ENCODE measurements around the gene MECP2.
"Not testable (repeated sequence)": the region's sequence is repeated elsewhere in the genome, so short reads cannot be mapped to it uniquely, and the experiment has no call there.

The MECP2 gene

DNA sequence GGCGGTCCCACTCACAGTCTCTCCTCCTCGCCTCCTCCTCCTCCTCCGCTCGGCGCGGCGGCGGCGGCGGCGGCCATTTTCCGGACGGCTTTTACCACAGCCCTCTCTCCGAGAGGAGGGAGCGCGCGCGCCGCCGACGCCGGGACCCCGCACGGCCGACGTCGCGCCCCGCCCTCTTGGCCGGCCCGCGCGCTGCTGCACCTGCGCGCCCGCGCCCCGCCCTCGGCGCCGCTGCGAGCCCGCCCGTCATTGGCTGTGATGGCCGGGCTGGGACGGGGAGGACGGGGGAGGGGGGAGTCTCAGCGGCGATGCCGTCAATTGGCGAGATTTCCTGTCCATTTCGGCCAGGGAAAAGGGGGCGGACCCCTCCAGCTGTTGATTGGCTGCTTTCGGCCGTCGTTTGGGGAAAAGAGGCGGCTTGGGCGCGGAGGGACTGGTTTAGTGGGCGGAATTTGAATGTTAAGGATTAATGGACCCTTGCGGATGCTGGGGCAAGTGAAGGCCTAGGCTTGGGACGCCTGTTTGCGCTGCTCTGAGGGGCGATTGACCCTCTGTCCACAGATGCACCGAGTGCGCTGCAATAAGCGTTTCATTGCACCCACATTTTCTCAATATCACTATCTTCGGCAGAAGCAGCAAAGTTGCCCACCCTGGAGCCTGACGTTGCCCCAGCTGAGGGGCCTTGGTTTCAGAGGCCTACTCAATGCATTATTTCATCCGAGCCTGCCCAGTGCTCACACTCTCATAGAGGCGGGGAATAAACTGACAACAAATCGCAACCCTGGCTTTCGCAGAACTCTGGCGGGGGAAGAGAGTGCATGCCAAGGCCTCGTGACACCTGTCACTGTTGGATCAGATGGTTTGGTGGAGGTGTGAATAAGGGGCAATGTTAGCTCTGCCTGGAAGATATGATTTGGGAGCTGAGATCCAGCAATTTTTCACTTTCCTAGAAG is at the start of gene MECP2:
TSS of gene MECP2 (minus strand) at position 129 of the 953 bp plus-strand sequence.
- peak; percentile 85 for DNase-seq (ENCODE audit: insufficient read length, low spot score)
- FAIRE-seq, result peak; percentile 84
- TF ChIP-seq POLR2A (IDR thresholded peaks at IDR 0.05; ENCODE audit: low read depth, low read length), result 0 out of 2 replicates have a peak, but pooled peaks have one; percentile 35

DNA sequence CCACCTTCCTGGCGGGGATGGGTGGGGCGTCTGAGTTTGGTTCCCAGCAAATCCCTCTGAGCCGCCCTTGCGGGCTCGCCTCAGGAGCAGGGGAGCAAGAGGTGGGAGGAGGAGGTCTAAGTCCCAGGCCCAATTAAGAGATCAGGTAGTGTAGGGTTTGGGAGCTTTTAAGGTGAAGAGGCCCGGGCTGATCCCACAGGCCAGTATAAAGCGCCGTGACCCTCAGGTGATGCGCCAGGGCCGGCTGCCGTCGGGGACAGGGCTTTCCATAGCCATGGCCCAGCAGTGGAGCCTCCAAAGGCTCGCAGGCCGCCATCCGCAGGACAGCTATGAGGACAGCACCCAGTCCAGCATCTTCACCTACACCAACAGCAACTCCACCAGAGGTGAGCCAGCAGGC is 46.5 kb upstream of the MECP2 start, which contains the start of gene OPN1LW:
TSS of gene OPN1LW (plus strand) at position 234 of the 400 bp plus-strand sequence. CDS start at position 275, 41 bp downstream.
- not testable (repeated sequence) for FAIRE-seq; DNase-seq (ENCODE audit: insufficient read length, low spot score)

GRCh38 chrX:154142950-154143745 is 45.6 kb upstream of the MECP2 start:
- TF ChIP-seq POLR2A (IDR thresholded peaks at IDR 0.05; ENCODE audit: low read depth, low read length), result no peak
- no peak for FAIRE-seq

DNA sequence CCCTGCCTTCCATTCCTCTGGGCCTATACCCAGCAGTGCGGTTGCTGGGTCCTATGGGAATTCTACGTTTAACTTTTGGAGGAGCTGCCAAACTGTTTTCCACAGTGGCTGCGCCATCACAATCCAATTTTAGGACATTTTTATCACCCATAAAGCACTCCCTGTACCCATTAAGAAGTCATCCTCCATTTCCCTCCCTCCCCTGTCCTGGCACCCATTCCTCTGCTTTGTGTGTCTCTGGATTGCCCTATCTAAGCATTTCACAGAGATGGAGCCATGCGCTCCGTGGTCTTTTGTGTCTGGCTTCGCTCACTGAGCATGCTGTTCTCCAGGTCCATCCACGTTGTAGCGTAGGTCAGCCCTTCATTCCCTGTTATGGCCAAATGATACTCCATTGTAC is 44.9 kb upstream of the MECP2 start:
- no peak for TF ChIP-seq POLR2A (IDR thresholded peaks at IDR 0.05; ENCODE audit: low read depth, low read length)
- FAIRE-seq (no peak), DNase-seq (ENCODE audit: insufficient read length, low spot score) (no peak)

More at GRCh38 chrX:154142950-154143745, 45.6 kb upstream of the MECP2 start:
- DNase-seq (ENCODE audit: insufficient read length, low spot score), result no peak

GRCh38 chrX:154140742-154141141 is 43.2 kb upstream of the MECP2 start:
- FAIRE-seq, result no peak
- no peak for TF ChIP-seq POLR2A (IDR thresholded peaks at IDR 0.05; ENCODE audit: low read depth, low read length)
- no peak for DNase-seq (ENCODE audit: insufficient read length, low spot score)

- TF ChIP-seq POLR2A (IDR thresholded peaks at IDR 0.05; ENCODE audit: low read depth, low read length), result no peak
- no peak for DNase-seq (ENCODE audit: insufficient read length, low spot score)
- FAIRE-seq, result no peak
Measured at GRCh38 chrX:154140206-154140605, 42.7 kb upstream of the MECP2 start.

GRCh38 chrX:154138857-154139256 is 41.3 kb upstream of the MECP2 start:
- FAIRE-seq (no peak), DNase-seq (ENCODE audit: insufficient read length, low spot score) (no peak)
- no peak for TF ChIP-seq POLR2A (IDR thresholded peaks at IDR 0.05; ENCODE audit: low read depth, low read length)

DNA sequence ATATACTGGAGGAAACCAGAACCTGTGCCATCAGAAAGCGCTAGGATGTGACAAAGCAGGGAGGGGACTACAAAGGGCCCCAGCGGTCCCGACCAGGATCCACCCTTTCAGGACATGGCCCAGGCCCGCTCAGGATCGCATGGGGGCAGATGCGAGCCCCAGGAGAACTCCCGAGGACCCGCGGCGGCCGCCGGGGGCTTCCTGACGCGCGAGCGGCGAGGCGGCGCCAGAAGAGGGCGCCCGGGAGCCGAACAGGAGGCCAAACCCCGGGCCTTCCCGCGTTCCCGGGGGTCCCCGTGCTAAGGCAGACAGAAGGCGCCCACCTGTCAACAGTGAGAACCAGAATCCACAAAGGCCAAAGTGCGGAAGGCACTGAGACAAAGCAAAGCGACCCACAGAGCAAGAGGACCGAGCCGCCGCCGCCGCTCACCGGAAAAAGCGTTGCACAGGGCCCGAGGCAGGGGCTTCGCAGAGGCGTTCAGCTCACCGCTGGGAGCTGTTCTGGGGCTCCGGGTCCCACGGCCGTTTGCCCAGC is 39.2 kb upstream of the MECP2 start:
- TF ChIP-seq POLR2A (IDR thresholded peaks at IDR 0.05; ENCODE audit: low read depth, low read length), result no peak
- peak; percentile 74 for DNase-seq (ENCODE audit: insufficient read length, low spot score)

DNA sequence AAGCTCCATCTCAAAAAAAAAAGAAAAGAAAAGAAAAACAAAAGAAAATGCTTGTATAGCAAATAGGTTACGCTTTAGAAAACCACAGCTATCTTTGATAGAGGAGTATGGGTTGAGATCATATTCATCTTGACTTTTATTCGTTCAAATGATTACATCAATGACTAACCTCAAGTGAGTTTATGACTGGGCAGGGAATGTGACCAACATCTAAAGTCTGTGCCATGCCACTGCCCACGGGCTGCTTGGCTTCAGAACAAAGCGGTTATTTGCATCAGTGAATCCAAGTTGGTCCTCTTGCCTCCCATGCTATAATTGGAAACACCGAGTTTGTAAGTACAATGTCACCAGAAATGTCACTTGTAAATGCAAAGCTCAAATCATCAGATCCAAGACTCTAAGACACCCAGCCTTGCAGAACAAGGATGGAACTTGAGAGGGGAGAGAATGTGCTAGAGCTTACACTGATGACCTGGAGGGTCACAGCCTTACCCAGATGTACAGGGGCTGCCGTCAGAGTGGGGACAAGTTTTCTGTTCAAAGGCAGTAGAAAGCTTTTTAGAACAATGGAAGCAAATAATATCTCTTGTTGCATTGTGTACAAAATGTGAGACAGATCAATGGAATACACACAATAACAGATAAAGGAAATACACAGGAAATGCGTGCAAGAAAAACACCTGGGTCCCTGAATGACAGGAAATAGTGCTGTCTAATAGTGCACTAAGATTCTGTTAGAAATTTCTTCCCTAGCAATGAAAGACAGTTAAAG is 38.1 kb upstream of the MECP2 start:
- FAIRE-seq (no peak), DNase-seq (ENCODE audit: insufficient read length, low spot score) (no peak)
- TF ChIP-seq POLR2A (IDR thresholded peaks at IDR 0.05; ENCODE audit: low read depth, low read length), result no peak

More for the DNA sequence above, 39.2 kb upstream of the MECP2 start:
- FAIRE-seq, result no peak

DNA sequence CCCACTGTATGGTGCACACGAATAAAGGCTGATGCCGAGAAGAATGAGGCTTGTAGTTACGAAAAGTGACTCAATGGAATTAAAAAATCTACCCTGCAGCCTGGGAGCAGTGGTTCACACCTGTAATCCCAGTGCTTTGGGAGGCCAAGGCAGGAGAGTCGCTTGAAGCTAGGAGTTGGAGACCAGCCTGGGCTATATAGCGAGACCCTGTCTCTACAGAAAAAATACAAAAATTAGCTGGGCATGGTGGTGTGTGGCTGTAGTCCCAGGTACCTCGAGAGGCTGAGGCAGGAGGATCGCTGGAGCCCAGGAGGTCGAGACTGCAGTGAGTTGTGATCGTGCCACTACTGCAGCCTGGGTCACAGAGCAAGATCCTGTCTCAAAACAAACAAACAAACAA is 34.8 kb upstream of the MECP2 start:
- TF ChIP-seq POLR2A (IDR thresholded peaks at IDR 0.05; ENCODE audit: low read depth, low read length), result no peak
- FAIRE-seq, result no peak
- no peak for DNase-seq (ENCODE audit: insufficient read length, low spot score)

- no peak for TF ChIP-seq POLR2A (IDR thresholded peaks at IDR 0.05; ENCODE audit: low read depth, low read length)
- FAIRE-seq, result no peak
- no peak for DNase-seq (ENCODE audit: insufficient read length, low spot score)
Measured at GRCh38 chrX:154131955-154132354, 34.4 kb upstream of the MECP2 start.

DNA sequence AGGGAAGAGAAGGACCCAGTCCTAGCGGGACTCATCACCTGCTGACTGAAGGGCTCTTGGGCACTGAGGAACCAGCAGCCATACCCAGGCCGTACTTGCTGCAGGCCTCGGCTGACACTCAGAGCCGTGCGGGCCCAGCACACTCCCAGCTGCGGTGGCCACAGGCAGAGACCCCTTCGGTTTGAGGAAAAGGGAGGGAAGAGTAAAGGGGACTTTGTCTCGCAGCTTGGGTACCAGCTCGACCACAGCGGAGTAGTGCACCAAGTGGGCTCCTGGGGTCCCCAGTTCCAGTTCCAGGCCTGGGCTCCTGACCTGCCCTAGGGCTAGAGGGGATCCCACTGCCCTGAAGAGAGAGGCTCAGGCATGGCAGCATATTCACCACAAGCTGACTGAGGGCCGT is 28.6 kb upstream of the MECP2 start:
- FAIRE-seq (no peak), DNase-seq (ENCODE audit: insufficient read length, low spot score) (no peak)
- TF ChIP-seq POLR2A (IDR thresholded peaks at IDR 0.05; ENCODE audit: low read depth, low read length), result no peak

DNA sequence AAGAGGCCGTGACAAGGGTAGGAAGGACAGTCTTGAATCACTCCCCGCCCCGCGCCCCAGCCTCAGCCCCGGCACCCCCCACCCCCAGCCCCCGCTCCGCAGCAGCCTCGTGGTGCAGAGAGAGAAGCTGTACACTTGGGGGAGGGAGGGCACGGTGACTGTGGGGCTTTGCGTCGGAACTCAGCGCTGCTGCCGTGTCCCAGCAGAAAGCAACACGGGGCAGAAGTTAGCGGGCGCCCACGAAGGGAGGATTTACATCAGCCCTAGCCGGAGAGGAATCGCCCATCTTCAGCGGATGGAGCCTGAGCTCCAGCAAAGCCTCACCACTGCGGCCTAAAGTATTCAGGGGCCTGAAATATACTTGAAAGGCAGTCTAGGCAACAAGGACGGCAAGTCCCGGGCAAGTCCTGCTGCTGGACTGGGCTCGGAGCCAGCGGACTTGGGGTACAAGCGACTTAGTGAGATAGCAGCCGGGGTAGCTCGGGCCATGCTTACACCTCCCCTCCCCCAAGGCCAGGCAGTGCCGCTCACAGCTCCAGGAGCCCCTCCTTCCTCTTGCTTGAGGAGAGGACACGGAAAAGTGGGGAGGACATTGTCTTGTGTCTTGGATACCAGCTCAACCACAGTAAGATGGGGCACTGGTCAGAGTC is 28.0 kb upstream of the MECP2 start:
- FAIRE-seq (no peak), DNase-seq (ENCODE audit: insufficient read length, low spot score) (no peak)
- TF ChIP-seq POLR2A (IDR thresholded peaks at IDR 0.05; ENCODE audit: low read depth, low read length), result no peak
